Sigmoid colon (tissue), 7 donors: Measurements from ENCODE around the gene GLIPR2. TPM values are rescaled to one million over a fixed set of nuclear protein-coding genes. Genes with fewer than 3 reads are reported as not detected.
"Not testable (repeated sequence)": the region's sequence is repeated elsewhere in the genome, so short reads cannot be mapped to it uniquely, and the experiment has no call there.

ENCODE experiments used
- DNase-seq: peaks from one replicate; pipeline ENCODE4 v3.0.0-alpha.2; 2019
- H3K27ac ChIP-seq, 4 donors: fragments of 200-600 bp; sonication (generic); one replicate each; pipeline ENCODE4 v1.5.1; 2016 to 2019; ENCODE audit warnings: mild to moderate bottlenecking in 1 of 4
- H3K27me3 ChIP-seq, 3 donors: fragments of 200-600 bp; sonication (generic); one replicate each; pipeline ENCODE4 v1.5.1; 2019; ENCODE audit warnings: mild to moderate bottlenecking in 1 of 3
- H3K36me3 ChIP-seq, 4 donors: fragments of 200-600 bp; sonication (generic); one replicate each; pipeline ENCODE4 v1.5.1; 2016 to 2019
- H3K4me1 ChIP-seq, 4 donors: fragments of 200-600 bp; sonication (generic); one replicate each; pipeline ENCODE4 v1.5.1; 2017 to 2019
- H3K4me3 ChIP-seq, 4 donors: fragments of 200-600 bp; sonication (generic); one replicate each; pipeline ENCODE4 v1.5.1; 2017 to 2019; ENCODE audit warnings: mild to moderate bottlenecking in 2 of 4, moderate library complexity in 1 of 4
- H3K9me3 ChIP-seq, 4 donors: fragments of 200-600 bp in 3 of 4; sonication (generic) in 3 of 4; one replicate each; pipeline versions ENCODE4 v1.5.1 to v1.6.1; 2013 to 2019
- EP300 ChIP-seq, 4 donors: sonication (generic); formaldehyde crosslinking; IDR thresholded peaks; one replicate each; pipeline ENCODE4 v1.6.1; 2017; ENCODE audit warnings: antibody characterized with exemption in 4 of 4
- POLR2A ChIP-seq, 2 donors: fragments of 450-650 bp; IDR thresholded peaks; one replicate each; pipeline ENCODE4 v1.6.1; 2016; ENCODE audit warnings: antibody characterized with exemption in 2 of 2, mild to moderate bottlenecking in 2 of 2, moderate library complexity in 2 of 2
- POLR2AphosphoS5 ChIP-seq, 4 donors: sonication (generic); formaldehyde crosslinking; IDR thresholded peaks; one replicate each; pipeline ENCODE4 v1.6.1; 2017; ENCODE audit warnings: antibody characterized with exemption in 4 of 4
- WGBS, 2 donors: extraction: QIAGEN DNeasy Blood & Tissue Kit; methylation state at CpG; one replicate each; pipeline ENCODE4 v1.1.7; 2013; 5-methylcytosine and 5-hydroxymethylcytosine counted together
- intact Hi-C: fragments of 100-400 bp; cut with DNase I; formaldehyde crosslinking; loops from one replicate; pipeline ENCODE4 v1.15.1; 2023
- polyA plus RNA-seq, 3 donors: library from polyadenylated mRNA; stranded (reverse); fragments of 200-250 nt; gene quantifications; one replicate each; pipeline ENCODE4 v1.2.3, GENCODE V29; 2013
- total RNA-seq, 4 donors: library from RNA; depleted of rRNA; stranded (reverse); fragments of >200 nt; gene quantifications; one replicate each; pipeline ENCODE4 v1.1.0, GENCODE V29; 2016
- TF ChIP-seq, protein P1 (sequence below), 4 experiments: fragments of 450-650 bp in 3 of 4; fragments of 200-600 bp in 1 of 4; IDR thresholded peaks; one replicate each; pipeline ENCODE4 v1.5.1; 2016 to 2019; ENCODE audit warnings: antibody characterized with exemption in 4 of 4, mild to moderate bottlenecking in 3 of 4, moderate library complexity in 2 of 4
- donor health status: healthy with polysubstance abuse.
- donor health status: Bipolar disorder and iron deficiency.
- donor health status: healthy.

GLIPR2 gene
- 10 to 100 TPM; 57.3 to 90.6 (median 77.6) TPM for total RNA-seq
- polyA plus RNA-seq: 10 to 100 TPM; 29.8 to 42.0 (median 32.5) TPM

DNA sequence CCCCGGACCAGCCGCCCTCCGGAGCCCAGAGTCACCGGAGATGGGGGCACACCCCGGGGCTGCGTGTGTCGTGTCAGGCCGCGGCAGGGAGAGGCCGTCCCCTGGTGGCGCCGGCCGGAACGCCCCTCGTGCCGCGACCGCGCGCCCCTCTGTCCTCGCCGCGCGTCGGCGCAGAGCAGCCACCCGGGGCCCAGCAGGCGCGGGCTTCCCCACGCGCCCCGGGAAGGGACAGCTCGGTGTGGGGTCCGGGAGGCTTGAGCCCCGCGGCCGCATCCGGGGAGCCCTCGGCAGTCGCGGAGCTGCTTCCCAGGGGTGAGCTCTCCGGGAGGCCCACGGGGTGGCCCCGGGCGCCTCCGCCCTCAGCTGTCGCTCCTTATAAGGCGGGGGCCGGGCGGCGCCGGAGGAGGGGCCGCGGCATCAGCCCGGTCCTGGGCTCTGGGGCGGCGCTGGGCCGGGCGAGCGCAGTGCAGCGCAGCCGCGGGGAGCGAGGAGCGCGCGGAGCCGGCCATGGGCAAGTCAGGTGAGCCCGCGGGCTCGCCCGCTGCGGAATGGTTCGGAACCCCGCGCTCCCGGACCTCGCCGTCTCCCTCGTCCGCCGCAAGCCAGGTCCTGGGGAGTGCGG, at the start of gene GLIPR2:
Gene GLIPR2, plus strand, starts transcription at position 462 of the 622 bp plus-strand sequence. Its CDS starts 46 bp downstream, at position 508.
- H3K27ac ChIP-seq: peak within 1 kb of the TSS; percentile 90 to 99 (median 96)
- peak; percentile 92 for DNase-seq

DNA sequence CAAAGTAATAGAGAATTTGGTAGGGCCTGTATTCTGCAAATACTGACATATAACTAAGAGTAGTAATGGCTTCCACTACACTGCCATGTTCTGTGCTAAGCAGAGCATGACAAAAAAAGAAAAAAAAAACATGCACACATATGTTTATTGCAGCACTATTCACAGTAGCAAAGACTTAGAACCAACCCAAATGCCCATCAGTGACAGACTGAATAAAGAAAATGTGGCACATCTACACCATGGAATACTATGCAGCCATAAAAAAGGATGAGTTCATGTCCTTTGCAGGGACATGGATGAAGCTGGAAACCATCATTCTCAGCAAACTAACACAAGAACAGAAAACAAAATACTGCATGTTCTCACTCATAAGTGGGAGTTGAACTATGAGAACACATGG, 49.5 kb upstream of the GLIPR2 start:
- Histone ChIP-seq H3K36me3 (peaks cover 0 to 28% (median 4%) of the 10 kb centered on the region in 4 donors), H3K4me1 (peaks cover 0 to 13% (median 4%) of the 10 kb centered on the region in 4 donors)
- DNase-seq, H3K27ac ChIP-seq, H3K9me3 ChIP-seq, H3K4me3 ChIP-seq, intact Hi-C loops, H3K27me3 ChIP-seq: not testable (repeated sequence)

More for the DNA sequence above, at the start of gene GLIPR2:
- Histone ChIP-seq H3K9me3 (no peaks in the 10 kb centered on the region), H3K4me3 (peak within 1 kb of the TSS; percentile 69 to 99 (median 91)), H3K4me1 (peaks cover 0 to 56% (median 46%) of the 10 kb centered on the region in 4 donors), H3K36me3 (no peaks in the 10 kb centered on the region), H3K27me3 (no peaks in the 10 kb centered on the region)
- 0 to 1% methylated on average over 83 of the region's 83 CpGs for WGBS, 2 donors
- intact Hi-C loops: loop anchor here (2.0 kb wide), 1 partner anchor 54 kb away; the partner anchor contains the start of gene CLTA
- TF ChIP-seq POLR2AphosphoS5 (IDR thresholded peaks at IDR 0.05) (peak; percentile 59 to 93 (median 90)), POLR2A (IDR thresholded peaks at IDR 0.05) (peak; percentile 48 to 58), EP300 (IDR thresholded peaks at IDR 0.05) (no peak)
- TF ChIP-seq, protein P1, sequence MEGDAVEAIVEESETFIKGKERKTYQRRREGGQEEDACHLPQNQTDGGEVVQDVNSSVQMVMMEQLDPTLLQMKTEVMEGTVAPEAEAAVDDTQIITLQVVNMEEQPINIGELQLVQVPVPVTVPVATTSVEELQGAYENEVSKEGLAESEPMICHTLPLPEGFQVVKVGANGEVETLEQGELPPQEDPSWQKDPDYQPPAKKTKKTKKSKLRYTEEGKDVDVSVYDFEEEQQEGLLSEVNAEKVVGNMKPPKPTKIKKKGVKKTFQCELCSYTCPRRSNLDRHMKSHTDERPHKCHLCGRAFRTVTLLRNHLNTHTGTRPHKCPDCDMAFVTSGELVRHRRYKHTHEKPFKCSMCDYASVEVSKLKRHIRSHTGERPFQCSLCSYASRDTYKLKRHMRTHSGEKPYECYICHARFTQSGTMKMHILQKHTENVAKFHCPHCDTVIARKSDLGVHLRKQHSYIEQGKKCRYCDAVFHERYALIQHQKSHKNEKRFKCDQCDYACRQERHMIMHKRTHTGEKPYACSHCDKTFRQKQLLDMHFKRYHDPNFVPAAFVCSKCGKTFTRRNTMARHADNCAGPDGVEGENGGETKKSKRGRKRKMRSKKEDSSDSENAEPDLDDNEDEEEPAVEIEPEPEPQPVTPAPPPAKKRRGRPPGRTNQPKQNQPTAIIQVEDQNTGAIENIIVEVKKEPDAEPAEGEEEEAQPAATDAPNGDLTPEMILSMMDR (IDR thresholded peaks at IDR 0.05): peak in 1 of 4 experiments; percentile 28

- H3K4me1 ChIP-seq: peaks cover 0 to 15% (median 4%) of the 10 kb centered on the region in 4 donors
- H3K4me3 ChIP-seq: no peak overlapping the region
- no peaks in the 10 kb centered on the region for H3K27me3 ChIP-seq
- WGBS, 2 donors: 92 to 95% methylated on average over 3 of the region's 3 CpGs
- H3K27ac ChIP-seq: no peak overlapping the region
- H3K36me3 ChIP-seq: peaks cover 0 to 22% (median 4%) of the 10 kb centered on the region in 4 donors
- H3K9me3 ChIP-seq: no peaks in the 10 kb centered on the region
- intact Hi-C loops: no loop called here
- DNase-seq: no peak
- no peak for TF ChIP-seq POLR2AphosphoS5 (IDR thresholded peaks at IDR 0.05)
- TF ChIP-seq EP300 (IDR thresholded peaks at IDR 0.05): no peak
- TF ChIP-seq POLR2A (IDR thresholded peaks at IDR 0.05): no peak
- TF ChIP-seq, protein P1 (IDR thresholded peaks at IDR 0.05): no peak
Observed at GRCh38 chr9:36088020-36088419, 48.5 kb upstream of the GLIPR2 start.

GRCh38 chr9:36091026-36091953, 45.2 kb upstream of the GLIPR2 start:
- TF ChIP-seq, protein P1 (IDR thresholded peaks at IDR 0.05): no peak
- TF ChIP-seq POLR2AphosphoS5 (IDR thresholded peaks at IDR 0.05) (no peak), EP300 (IDR thresholded peaks at IDR 0.05) (no peak), POLR2A (IDR thresholded peaks at IDR 0.05) (no peak)
- H3K27me3 ChIP-seq: no peaks in the 10 kb centered on the region
- peaks cover 0 to 15% (median 4%) of the 10 kb centered on the region in 4 donors for H3K4me1 ChIP-seq
- WGBS, 2 donors: 15 to 53% methylated on average over 8 of the region's 8 CpGs
- no peak for DNase-seq
- peaks cover 0 to 7% (median 0%) of the 10 kb centered on the region in 4 donors for H3K36me3 ChIP-seq
- H3K27ac ChIP-seq: no peak overlapping the region
- H3K4me3 ChIP-seq: no peak overlapping the region
- H3K9me3 ChIP-seq: no peaks in the 10 kb centered on the region
- intact Hi-C loops: no loop called here

DNA sequence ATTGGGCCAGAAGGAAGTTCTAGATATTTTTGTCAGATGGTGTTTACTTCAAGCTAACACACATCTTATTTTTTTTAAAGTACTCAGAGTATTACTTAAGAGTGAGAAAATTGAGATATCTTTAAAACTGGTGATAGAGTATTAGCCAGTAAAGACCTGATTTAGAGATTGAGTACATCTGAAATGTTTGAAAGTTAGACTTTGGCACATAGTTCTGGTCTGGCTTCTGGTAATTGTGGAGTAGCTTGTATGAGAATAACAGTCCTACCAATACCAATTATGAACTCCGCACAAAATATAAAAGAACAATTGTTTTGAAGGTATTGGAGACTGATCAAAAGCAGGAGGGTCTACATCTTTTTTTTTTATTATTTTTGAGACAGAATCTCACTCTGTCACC, 44.5 kb upstream of the GLIPR2 start:
- Histone ChIP-seq H3K4me1 (peaks cover 0 to 15% (median 4%) of the 10 kb centered on the region in 4 donors), H3K27ac (peak overlapping the region in 2 of 4 donors; percentile 4 to 8), H3K27me3 (no peaks in the 10 kb centered on the region), H3K9me3 (no peaks in the 10 kb centered on the region), H3K4me3 (no peak overlapping the region), H3K36me3 (no peaks in the 10 kb centered on the region)
- intact Hi-C loops: no loop called here
- no peak for DNase-seq
- 94 to 98% methylated on average over 1 of the region's 1 CpG for WGBS, 2 donors
- TF ChIP-seq POLR2A (IDR thresholded peaks at IDR 0.05) (no peak), POLR2AphosphoS5 (IDR thresholded peaks at IDR 0.05) (no peak), EP300 (IDR thresholded peaks at IDR 0.05) (no peak)
- TF ChIP-seq, protein P1 (IDR thresholded peaks at IDR 0.05): no peak
